ENCODE data around the gene RNASEL. TPM values are rescaled to one million over a fixed set of nuclear protein-coding genes. Genes with fewer than 3 reads are reported as not detected.

Gene RNASEL
- polyA plus RNA-seq, 2 of the 4 experiments (the other 2 are of a cell fraction) = 1.9 to 4.1 TPM

DNA sequence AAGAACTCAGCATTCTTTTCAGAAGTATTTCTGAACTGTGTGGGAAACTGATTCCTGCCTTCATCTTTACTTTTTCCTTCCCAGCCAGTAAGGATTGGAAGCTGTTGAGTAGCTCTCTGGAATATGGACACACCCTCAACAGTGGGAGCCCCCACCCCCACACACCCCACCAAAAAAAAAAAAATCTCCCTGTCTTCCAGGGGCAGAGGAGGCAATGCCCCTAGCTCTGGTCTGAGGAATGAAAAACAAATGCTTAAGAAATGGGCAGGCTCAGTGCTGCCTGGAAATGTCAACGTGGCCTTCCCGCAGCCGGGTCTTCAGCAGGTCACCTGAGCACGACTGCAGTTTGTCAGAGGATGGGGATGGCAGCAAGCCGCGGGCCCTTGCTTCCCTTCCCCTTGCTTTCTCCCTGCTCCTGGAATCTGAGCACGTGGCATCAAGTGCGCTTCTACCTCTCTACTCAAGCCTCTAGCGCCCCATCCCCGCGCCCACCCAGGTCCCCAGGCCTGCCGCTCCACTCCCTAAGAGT, 14.7 kb upstream of the RNASEL start:
- peak overlapping the region; percentile 93 for H3K4me2 ChIP-seq
- ChIA-PET CTCF (interaction anchor here (0.9 to 14.3 kb wide), 5 partner anchors 8 to 194 kb away, joined by 3 to 415 read pairs (median 11); partner anchors contain the start of gene NPL), POLR2A (interaction anchor here (0.6 kb wide), 1 partner anchor 174 kb away, joined by 4 read pairs; no protein-coding TSS in a partner anchor)
- no peak; a peak in 3 of 6 replicates for ATAC-seq
- H3K4me1 ChIP-seq = peaks cover 8% of the 10 kb centered on the region; the same call in 2 of the 3 replicates
- DNase-seq (ENCODE audit: low read depth in 1 of 2, low spot score in 1 of 2) = no peak
- H3K27ac ChIP-seq = peak overlapping the region; percentile 23 to 63; a peak in 3 of 6 replicates
- no peaks in the 10 kb centered on the region for H3K9me3 ChIP-seq
- TF ChIP-seq JUNB (IDR thresholded peaks at IDR 0.05) (no peak), SREBF2 (IDR thresholded peaks at IDR 0.05) (no peak)
- WGBS (ENCODE audit: missing lambda C conversion rate) = 11% methylated on average over 11 of the region's 12 CpGs
- no peak for FAIRE-seq
- peak overlapping the region; percentile 48 for H3K4me3 ChIP-seq

DNA sequence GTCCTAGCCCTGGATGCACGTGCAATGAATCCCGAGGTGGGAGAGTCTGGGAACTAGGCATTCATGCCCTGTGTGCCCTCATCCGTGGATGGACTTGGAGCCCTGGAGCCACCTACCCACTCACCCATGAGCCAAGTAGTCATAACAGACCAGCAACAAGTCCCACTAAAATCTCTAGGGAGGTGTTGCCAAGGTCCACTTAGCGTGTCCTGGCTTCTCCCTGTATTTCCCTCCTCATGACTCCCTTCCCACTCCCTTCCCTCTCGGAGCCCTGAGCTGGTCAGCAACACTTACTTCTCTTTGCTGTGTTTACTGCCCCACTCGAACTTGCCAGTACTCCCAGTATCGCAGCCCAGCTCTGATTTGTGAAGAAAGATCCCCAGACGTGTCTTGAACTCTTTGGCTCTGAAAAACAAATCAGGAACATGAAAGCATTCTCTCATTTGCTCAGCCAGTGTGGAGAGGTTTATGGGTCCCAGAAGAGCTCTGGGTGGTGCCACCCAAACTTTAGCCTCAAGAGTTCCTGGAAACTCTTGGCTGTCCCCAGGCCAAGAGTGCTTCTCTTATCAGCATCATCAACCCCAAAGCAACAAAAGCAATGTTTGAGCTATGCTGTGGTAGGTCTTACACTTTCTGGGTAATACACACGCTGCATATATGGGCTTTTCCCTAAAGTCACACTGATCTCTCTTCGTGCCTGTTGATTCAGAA, 14.0 kb upstream of the RNASEL start:
- TF ChIP-seq CHD2 (IDR thresholded peaks at IDR 0.05; ENCODE audit: low read length, partially characterized antibody) = no peak
- TF ChIP-seq NR3C1 (IDR thresholded peaks at IDR 0.05) = no peak
- no peak for TF ChIP-seq BHLHE40 (IDR thresholded peaks at IDR 0.05; ENCODE audit: low read depth, low read length)
- no peak for TF ChIP-seq PBX3 (IDR thresholded peaks at IDR 0.05)
- no peak for TF ChIP-seq MAX (IDR thresholded peaks at IDR 0.05)
- no peak for TF ChIP-seq HOXB13 (CRISPR knock-in tag; IDR thresholded peaks at IDR 0.05; ENCODE audit: low read depth)
- no peak for TF ChIP-seq CBX2 (IDR thresholded peaks at IDR 0.05; ENCODE audit: borderline replicate concordance, low read depth)
- TF ChIP-seq ZNF302 (CRISPR knock-in tag; IDR thresholded peaks at IDR 0.05) = no peak
- no peak for TF ChIP-seq HEYL (CRISPR knock-in tag; IDR thresholded peaks at IDR 0.05)
- no peak for TF ChIP-seq GATA3 (IDR thresholded peaks at IDR 0.05; ENCODE audit: borderline replicate concordance)
- no peak for TF ChIP-seq JUNB (IDR thresholded peaks at IDR 0.05)
- no peak for TF ChIP-seq KDM5A (IDR thresholded peaks at IDR 0.05)
- TF ChIP-seq CHD4 (IDR thresholded peaks at IDR 0.05; ENCODE audit: borderline replicate concordance) = no peak
- no peaks in the 10 kb centered on the region for H3K9me3 ChIP-seq
- H3K4me2 ChIP-seq = no peak overlapping the region; the same call in 2 of the 3 replicates
- H3K27ac ChIP-seq = no peak overlapping the region
- FAIRE-seq = no peak
- H3K4me1 ChIP-seq = peaks cover 8% of the 10 kb centered on the region; the same call in 2 of the 3 replicates
- H3K4me3 ChIP-seq = no peak overlapping the region
- ChIA-PET POLR2A (no interaction called here), CTCF (interaction anchor here (0.7 to 14.3 kb wide), 7 partner anchors 8 to 209 kb away, joined by 3 to 415 read pairs (median 3); partner anchors contain the start of gene NPL)
- ATAC-seq = no peak
- DNase-seq (ENCODE audit: low read depth in 1 of 2, low spot score in 1 of 2) = no peak
- 75% methylated on average over 10 of the region's 10 CpGs for WGBS (ENCODE audit: missing lambda C conversion rate)

DNA sequence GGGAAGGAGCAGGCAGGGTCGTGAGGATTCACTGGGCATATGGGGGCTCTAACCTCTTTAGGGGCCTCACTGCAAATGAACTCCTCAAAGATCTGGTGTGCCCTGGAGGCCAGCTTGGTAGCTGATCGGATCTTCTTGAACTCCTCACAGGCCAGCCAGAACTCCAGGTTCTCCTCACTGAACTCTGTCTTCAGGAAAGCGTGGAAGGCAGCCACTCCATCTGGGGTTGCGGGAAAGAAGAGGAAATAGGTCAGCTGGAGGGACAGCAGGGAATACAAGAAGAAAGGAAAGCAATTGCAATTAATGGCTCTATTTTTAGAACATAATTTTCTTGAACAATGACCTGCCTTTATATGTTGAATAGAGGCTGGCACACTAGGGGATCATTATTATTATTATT, 12.9 kb upstream of the RNASEL start:
- ATAC-seq (no peak), FAIRE-seq (no peak), DNase-seq (ENCODE audit: low read depth in 1 of 2, low spot score in 1 of 2) (no peak)
- H3K9me3 ChIP-seq = no peaks in the 10 kb centered on the region
- no peak for TF ChIP-seq ZC3H11A (IDR thresholded peaks at IDR 0.05)
- no peak for TF ChIP-seq PBX3 (IDR thresholded peaks at IDR 0.05)
- TF ChIP-seq RARB (CRISPR knock-in tag; IDR thresholded peaks at IDR 0.05) = no peak
- TF ChIP-seq KDM5A (IDR thresholded peaks at IDR 0.05) = no peak
- no peak for TF ChIP-seq TFCP2L1 (CRISPR knock-in tag; IDR thresholded peaks at IDR 0.05)
- TF ChIP-seq HDAC2 (IDR thresholded peaks at IDR 0.05) = no peak
- TF ChIP-seq CBX2 (IDR thresholded peaks at IDR 0.05; ENCODE audit: borderline replicate concordance, low read depth) = no peak
- no peak for TF ChIP-seq HOXB5 (CRISPR knock-in tag; IDR thresholded peaks at IDR 0.05)
- no peak for TF ChIP-seq RFX5 (IDR thresholded peaks at IDR 0.05)
- TF ChIP-seq ZSCAN20 (CRISPR knock-in tag; IDR thresholded peaks at IDR 0.05) = no peak
- TF ChIP-seq, protein P1, sequence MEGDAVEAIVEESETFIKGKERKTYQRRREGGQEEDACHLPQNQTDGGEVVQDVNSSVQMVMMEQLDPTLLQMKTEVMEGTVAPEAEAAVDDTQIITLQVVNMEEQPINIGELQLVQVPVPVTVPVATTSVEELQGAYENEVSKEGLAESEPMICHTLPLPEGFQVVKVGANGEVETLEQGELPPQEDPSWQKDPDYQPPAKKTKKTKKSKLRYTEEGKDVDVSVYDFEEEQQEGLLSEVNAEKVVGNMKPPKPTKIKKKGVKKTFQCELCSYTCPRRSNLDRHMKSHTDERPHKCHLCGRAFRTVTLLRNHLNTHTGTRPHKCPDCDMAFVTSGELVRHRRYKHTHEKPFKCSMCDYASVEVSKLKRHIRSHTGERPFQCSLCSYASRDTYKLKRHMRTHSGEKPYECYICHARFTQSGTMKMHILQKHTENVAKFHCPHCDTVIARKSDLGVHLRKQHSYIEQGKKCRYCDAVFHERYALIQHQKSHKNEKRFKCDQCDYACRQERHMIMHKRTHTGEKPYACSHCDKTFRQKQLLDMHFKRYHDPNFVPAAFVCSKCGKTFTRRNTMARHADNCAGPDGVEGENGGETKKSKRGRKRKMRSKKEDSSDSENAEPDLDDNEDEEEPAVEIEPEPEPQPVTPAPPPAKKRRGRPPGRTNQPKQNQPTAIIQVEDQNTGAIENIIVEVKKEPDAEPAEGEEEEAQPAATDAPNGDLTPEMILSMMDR (IDR thresholded peaks at IDR 0.05) = no peak
- no peak for TF ChIP-seq BHLHE40 (IDR thresholded peaks at IDR 0.05; ENCODE audit: low read depth, low read length)
- TF ChIP-seq CBX8 (IDR thresholded peaks at IDR 0.05) = no peak
- no peak for TF ChIP-seq SREBF2 (IDR thresholded peaks at IDR 0.05)
- TF ChIP-seq CHD2 (IDR thresholded peaks at IDR 0.05; ENCODE audit: low read length, partially characterized antibody) = no peak
- no peak for TF ChIP-seq RNF2 (IDR thresholded peaks at IDR 0.05; ENCODE audit: borderline replicate concordance, low read depth)
- no peak for TF ChIP-seq GATA3 (IDR thresholded peaks at IDR 0.05; ENCODE audit: borderline replicate concordance)
- no peak for TF ChIP-seq TP53 (CRISPR knock-in tag; IDR thresholded peaks at IDR 0.05)
- TF ChIP-seq FOSL2 (IDR thresholded peaks at IDR 0.05) = no peak
- TF ChIP-seq FOSL2 (CRISPR knock-in tag; IDR thresholded peaks at IDR 0.05) = no peak
- WGBS (ENCODE audit: missing lambda C conversion rate) = 50% methylated on average over 3 of the region's 4 CpGs
- H3K4me2 ChIP-seq = no peak overlapping the region
- peaks cover 8% of the 10 kb centered on the region; the same call in 2 of the 3 replicates for H3K4me1 ChIP-seq
- ChIA-PET CTCF (interaction anchor here (1.0 to 14.3 kb wide), 22 partner anchors 12 to 717 kb away, joined by 3 to 415 read pairs (median 4); partner anchors contain the start of genes NPL and RNASEL), POLR2A (no interaction called here)
- H3K4me3 ChIP-seq = no peak overlapping the region
- H3K27ac ChIP-seq = no peak overlapping the region
